GM10248 (cell line): Measurements from ENCODE around the gene RALGPS1.

ENCODE experiments used
- CTCF ChIA-PET: fragments of 300-600 bp; sonication (Branson Sonifier 250); formaldehyde crosslinking; extraction: SDS; loops from one replicate; lab custom pipeline; 2021; ENCODE audit warnings: antibody characterized with exemption; lab: Yijun Ruan, JAX
- POLR2A ChIA-PET: fragments of 350-650 bp; sonication (Branson Sonifier 250); formaldehyde crosslinking; extraction: SDS; loops from one replicate; lab custom pipeline; 2020; ENCODE audit warnings: antibody characterized with exemption; lab: Yijun Ruan, JAX
- DNase-seq: peaks from one replicate; pipeline ENCODE4 v3.0.0; 2012; ENCODE audit errors: extremely low spot score
- CTCF ChIP-seq: IDR thresholded peaks from 2 replicates; pipeline ENCODE4 v1.5.1; 2012; ENCODE audit warnings: mild to moderate bottlenecking, low read depth; ENCODE audit errors: extremely low read depth, missing control alignments, control extremely low read depth

The RALGPS1 gene

GRCh38 chr9:127264462-127265219, 350.1 kb downstream of the RALGPS1 start, which contains the start of gene GARNL3:
GARNL3 (plus strand) TSS chr9:127264774; CDS start chr9:127264878, 104 bp downstream.
- CTCF ChIA-PET = interaction anchor here (2.0 kb wide), 1 partner anchor 11 kb away, joined by 4 read pairs; no protein-coding TSS in a partner anchor
- no peak for DNase-seq
- no peak for TF ChIP-seq CTCF
- POLR2A ChIA-PET = no interaction called here

- TF ChIP-seq CTCF = no peak
- POLR2A ChIA-PET = no interaction called here
Observed at GRCh38 chr9:127267793-127268525, 353.4 kb downstream of the RALGPS1 start.

GRCh38 chr9:127269449-127269848, 354.9 kb downstream of the RALGPS1 start:
- DNase-seq = no peak
- TF ChIP-seq CTCF = no peak
- CTCF ChIA-PET = interaction anchor here (2.0 kb wide), 1 partner anchor 10 kb away, joined by 7 read pairs; no protein-coding TSS in a partner anchor
- POLR2A ChIA-PET = no interaction called here

More at GRCh38 chr9:127267793-127268525, 353.4 kb downstream of the RALGPS1 start:
- DNase-seq = no peak
- CTCF ChIA-PET = interaction anchor here (0.7 to 2.0 kb wide), 7 partner anchors 9 to 44 kb away, joined by 3 to 7 read pairs (median 3); no protein-coding TSS in a partner anchor
